GM12875 (cell line): ENCODE results near the gene MAPT.

Experiments
- H3K4me3 ChIP-seq: one replicate; pipeline ENCODE4 v1.5.1; 2011; ENCODE audit warnings: low read depth, low read length, control low read depth
- CTCF ChIP-seq: IDR thresholded peaks from 2 replicates; pipeline ENCODE4 v1.5.1; 2011; ENCODE audit warnings: low read depth, mild to moderate bottlenecking, control low read depth, inconsistent platforms, low read length, moderate library complexity, borderline replicate concordance; ENCODE audit not compliant: insufficient read depth

Gene MAPT

GRCh38 chr17:45886852-45887251 is 7.5 kb upstream of the MAPT start:
- H3K4me3 ChIP-seq = no peak overlapping the region
- TF ChIP-seq CTCF = no peak

- TF ChIP-seq CTCF = no peak
Measured at GRCh38 chr17:45888392-45888791, 6.0 kb upstream of the MAPT start.

GRCh38 chr17:45889579-45889978 is 4.8 kb upstream of the MAPT start:
- no peak for TF ChIP-seq CTCF
- no peak overlapping the region for H3K4me3 ChIP-seq

More at GRCh38 chr17:45888392-45888791, 6.0 kb upstream of the MAPT start:
- H3K4me3 ChIP-seq = no peak overlapping the region

GRCh38 chr17:45893725-45894021 is 681 bp upstream of the MAPT start:
- TF ChIP-seq CTCF = no peak

GRCh38 chr17:45895304-45895968 is 1.1 kb downstream of the MAPT start:
- no peak for TF ChIP-seq CTCF
- H3K4me3 ChIP-seq = no peak overlapping the region

More at GRCh38 chr17:45893725-45894021, 681 bp upstream of the MAPT start:
- no peak overlapping the region for H3K4me3 ChIP-seq

- TF ChIP-seq CTCF = no peak
- H3K4me3 ChIP-seq = no peak overlapping the region
Measured at GRCh38 chr17:45895969-45896785, 1.8 kb downstream of the MAPT start.
